NCI-H1694 (cell line): ENCODE data around the gene ATXN7L3B.

Experiments used
- DNase-seq: peaks from one replicate; lab custom pipeline; 2025; lab: John Stamatoyannopoulos, UW

ATXN7L3B gene

DNA sequence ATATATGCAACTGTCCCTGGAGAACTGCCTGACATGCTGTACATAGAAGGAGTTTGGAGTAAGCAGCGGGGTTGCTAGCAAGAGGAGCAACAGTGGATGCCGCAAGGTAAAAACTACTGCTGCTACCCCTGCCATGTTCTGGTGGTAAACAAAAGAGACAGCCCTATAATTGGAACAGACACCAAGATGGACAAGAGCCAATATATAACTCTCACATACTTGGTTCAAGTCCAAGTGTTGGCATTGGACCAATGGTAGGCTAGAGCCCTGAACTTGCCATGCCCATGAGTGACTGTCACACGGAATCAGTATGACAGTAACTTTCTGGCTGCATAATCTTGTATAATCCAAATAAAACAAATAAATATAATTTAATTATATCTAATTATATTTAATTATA lies 13.7 kb downstream of the ATXN7L3B start:
- DNase-seq: no peak

DNA sequence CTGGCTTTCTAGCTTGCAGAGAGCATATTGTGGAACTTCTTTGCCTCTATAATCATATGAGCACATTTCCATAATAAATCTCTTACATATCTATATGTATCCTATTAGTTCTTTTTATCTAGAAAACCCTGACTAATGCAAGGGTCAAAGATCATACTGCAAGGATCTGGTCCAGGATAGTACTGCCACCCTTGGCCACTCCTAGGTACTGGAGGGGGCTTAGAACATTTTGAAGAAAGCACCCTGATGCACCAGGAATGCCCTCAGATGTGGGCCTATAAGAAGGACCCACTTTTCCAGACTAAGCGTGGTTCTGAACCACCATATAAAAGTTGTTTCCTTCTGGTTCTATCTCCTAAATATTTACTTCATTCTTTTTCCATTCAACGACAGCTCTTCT lies 14.6 kb downstream of the ATXN7L3B start:
- no peak for DNase-seq

DNA sequence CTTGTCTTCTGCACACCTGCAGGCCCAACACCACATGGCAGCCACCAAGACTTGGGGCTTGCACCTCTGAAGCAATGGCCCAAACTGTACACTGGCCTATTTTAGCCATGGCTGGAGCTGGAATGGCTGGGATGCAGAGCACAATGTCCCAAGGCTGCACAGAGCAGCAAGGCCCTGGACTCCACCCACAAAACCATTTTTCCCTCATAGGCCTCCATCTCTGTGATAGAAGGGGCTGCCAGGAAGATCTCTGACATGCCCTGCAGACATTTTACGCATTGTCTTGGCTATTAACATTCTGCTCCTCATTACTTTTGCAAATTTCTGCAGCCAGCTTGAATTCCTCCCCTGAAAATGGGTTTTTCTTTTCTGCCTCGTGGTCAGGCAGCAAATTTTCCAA lies 22.1 kb downstream of the ATXN7L3B start:
- no peak for DNase-seq

DNA sequence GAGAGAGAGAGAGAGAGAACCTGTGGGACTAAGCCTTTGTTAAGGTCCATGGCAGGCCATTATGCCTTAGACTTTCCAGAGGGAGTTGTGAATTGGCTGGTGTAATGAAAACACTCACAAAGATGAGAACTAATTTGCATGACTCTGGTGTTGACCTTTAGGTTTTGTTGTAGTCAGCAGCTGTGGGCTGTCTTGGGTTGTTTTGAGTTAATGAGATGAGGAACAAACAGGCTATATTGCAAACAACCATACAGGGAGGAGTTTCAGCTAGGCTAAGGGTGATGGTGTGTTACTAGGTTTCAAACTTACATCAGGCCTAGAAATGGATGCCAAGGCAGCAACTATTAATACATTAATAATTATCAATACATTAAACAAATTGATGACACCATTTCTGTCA lies 26.3 kb downstream of the ATXN7L3B start:
- no peak for DNase-seq

DNA sequence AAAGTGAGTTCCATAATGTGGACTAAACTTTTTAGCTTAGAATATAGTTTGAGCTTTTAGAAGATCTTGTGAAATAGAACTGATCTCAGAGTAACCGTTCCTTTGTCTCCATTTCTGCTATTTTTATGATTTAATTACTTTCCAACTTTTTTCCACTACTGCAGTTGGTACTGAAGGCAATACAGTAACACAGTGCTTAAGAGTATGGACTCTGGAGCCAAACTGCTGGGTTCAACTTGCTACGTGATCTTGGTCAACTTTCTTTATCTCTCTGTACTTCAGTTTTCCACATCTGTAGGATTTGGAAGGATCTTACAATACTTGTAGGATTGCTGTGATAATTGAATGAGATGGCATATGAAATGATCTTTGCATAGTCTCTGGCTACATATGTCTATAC lies 40.9 kb downstream of the ATXN7L3B start:
- no peak for DNase-seq

DNA sequence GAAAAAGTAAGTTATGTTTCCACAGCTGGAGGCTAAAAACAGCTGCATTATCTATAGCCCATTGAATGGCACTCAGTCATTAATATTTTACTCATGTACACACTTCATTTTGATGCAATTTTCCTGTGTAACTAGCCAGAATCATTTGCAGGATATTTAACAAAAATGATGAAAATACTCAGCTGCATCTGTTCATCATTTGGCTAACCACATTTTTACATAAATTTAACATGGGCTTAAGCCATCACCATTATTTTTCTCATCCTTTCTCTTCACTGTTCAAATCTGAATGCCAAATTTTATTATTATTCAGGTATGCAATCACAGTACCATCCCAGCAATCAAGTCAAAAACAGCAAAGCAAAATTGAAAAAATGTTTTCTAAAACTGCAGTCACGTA lies 41.8 kb downstream of the ATXN7L3B start:
- DNase-seq: no peak

DNA sequence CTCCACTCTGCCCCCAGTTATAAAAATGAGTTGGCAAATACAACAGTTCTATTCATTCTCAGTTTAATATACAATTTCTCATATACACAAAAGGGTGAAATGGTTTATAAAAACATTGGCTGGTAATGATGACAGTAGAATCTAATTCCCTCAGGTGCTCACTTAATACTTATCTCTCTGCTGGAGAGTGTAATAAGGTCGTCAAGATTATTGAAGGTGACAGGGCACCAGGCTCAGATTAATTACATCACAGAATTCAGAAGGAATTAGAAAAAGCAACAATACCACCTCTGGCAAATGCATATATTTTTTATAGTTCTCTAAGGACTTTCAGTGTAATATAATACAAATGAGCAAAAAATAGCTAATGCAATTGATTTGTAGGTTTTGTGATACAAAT lies 42.3 kb downstream of the ATXN7L3B start:
- no peak for DNase-seq

DNA sequence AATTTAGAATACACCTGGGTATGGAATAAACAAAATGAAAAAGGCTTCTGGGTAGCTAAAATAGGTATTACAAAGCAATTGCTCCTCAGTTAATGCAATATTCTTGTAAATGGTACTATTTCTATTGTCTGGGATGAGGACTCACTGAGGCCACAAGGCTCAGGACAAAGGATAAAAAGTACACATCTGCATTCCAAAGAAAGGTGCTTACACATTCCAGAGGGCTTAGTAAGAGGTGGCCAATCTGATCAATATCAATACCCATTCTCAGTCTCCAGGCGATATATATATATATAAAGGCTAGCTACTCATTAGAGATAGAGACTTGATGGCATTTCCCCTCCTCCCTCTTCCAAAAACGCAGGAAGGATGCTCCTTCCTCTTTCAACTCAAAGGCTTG lies 43.8 kb downstream of the ATXN7L3B start:
- no peak for DNase-seq

DNA sequence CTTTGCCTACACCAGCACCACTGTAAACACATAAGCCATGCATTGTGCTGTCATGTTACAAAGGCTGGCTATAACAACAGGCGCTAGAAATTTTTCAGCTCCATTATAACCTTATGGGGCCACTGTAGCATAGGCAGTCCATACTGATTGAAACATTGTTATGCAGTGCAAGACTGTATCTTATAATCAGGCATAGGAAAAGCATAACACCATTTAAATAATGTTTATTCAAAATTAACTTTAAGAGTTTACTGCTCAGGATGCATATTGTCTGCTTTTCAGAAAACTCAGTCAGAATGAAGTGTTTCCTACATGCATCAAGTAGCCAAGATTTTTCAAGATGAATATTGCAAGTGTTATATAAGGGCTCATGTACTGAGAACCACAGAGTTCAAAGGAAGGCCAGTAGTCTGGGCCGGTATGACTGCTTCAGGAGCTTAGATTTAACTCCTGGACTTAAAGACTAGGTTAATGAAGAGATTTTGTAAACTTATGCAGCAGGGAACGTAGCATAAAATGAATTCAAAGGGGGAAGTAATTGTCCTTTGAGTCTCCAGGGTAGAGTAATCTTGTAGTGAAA lies 46.9 kb downstream of the ATXN7L3B start:
- DNase-seq: no peak

DNA sequence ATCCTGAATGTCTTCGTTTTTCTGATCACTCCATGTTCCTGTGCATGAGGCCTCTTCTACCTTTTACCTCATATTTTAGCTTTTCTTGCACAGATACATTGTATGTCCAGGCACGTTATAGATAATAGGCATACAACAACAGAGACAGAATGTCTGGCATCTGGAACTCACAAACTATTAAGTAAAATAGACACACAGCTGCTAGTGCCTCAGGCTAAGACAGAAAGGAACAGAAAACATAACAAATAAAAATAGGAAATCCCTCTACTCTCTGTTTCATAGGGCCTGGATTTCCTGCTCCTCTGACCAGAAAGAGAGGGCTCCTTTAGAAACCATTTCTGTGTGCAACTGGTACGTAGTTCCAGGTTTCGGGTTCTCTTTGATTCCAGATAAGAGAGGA lies 48.6 kb downstream of the ATXN7L3B start:
- no peak for DNase-seq
